ENCODE data around the gene LRRC8D. TPM values are rescaled to one million over a fixed set of nuclear protein-coding genes. Genes with fewer than 3 reads are reported as not detected.

LRRC8D gene
- total and polyA plus RNA-seq, 9 of the 15 experiments (the other 6 are each of a cell fraction or from before 2014, with no cell fraction given) = 3.4 to 53.9 (median 15.9) TPM

DNA sequence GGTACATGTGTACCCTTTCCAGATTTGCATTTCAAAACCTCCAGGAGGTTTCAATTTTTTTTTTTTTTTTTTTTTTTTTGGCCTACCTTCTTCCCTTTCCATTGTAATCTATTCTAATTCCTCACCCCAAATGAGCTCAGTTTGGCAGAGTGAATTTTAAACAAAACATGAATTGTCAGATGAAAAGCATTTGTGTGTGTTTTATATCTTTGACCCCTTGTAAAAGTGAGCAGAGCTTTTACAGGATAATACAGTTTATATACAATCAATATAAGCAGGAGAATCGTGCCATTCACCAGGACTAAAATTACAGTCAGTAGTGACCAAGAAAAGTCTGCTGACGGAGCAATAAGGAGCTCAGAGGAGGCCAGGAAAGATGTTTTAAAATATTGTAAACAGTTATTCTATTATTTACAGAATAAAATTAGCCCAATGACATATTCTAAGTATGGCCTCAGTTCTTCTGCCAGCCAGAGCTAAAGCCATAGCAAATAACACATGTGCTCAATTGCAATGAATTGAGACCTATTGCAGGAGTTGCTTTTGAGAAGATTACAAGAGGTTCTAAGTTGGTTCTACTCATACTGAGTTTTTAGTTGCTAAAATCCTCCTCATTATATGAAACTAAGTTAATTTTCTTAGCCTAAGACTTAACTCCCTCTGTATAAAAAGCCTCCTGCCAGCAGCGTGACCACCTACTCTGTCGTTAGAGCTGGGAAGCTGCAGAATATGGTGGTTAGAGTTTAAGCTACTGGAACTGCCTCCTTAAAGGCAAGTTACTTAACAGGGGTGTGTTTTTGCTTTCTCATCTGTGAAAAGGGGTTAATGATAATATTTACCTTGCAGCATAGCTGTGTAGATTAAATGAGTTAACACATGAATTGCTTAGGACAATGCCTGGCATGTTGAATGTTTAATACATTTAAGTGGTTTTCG lies 123.3 kb downstream of the LRRC8D start:
- BruUV-seq (replicated peaks) = no TSS peak
- no peaks in the 10 kb centered on the region for H3K9me1 ChIP-seq (ENCODE audit: control insufficient read depth, insufficient read depth, low read length)
- DNase-seq (ENCODE audit: extremely low read depth in 1 of 4, low spot score in 3 of 4) (no peak), ATAC-seq (no peak), FAIRE-seq (no peak)
- H3K27ac ChIP-seq (ENCODE audit: extremely low read depth, low read depth, low read length) = no peak overlapping the region
- ChIA-PET CTCF (ENCODE audit: low intra/inter-chr PET ratio) (no interaction called here), POLR2A (interaction anchor here (0.5 to 1.5 kb wide), 4 partner anchors 12 to 145 kb away, joined by 3 read pairs; no protein-coding TSS in a partner anchor)
- TF ChIP-seq, protein P1, sequence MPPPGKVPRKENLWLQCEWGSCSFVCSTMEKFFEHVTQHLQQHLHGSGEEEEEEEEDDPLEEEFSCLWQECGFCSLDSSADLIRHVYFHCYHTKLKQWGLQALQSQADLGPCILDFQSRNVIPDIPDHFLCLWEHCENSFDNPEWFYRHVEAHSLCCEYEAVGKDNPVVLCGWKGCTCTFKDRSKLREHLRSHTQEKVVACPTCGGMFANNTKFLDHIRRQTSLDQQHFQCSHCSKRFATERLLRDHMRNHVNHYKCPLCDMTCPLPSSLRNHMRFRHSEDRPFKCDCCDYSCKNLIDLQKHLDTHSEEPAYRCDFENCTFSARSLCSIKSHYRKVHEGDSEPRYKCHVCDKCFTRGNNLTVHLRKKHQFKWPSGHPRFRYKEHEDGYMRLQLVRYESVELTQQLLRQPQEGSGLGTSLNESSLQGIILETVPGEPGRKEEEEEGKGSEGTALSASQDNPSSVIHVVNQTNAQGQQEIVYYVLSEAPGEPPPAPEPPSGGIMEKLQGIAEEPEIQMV (tag; conservative IDR thresholded peaks at IDR 0.05; ENCODE audit: low read depth) = no peak
- 0 out of 2 replicates have a peak, but pooled peaks have one; percentile 25 for TF ChIP-seq ZNF316 (IDR thresholded peaks at IDR 0.05)
- in situ Hi-C loops (cut with MboI) (no loop called here), intact Hi-C loops (cut with micrococcal nuclease) (no loop called here)
- no peak overlapping the region for H3K4me2 ChIP-seq (ENCODE audit: insufficient read depth, low read length)
- peaks cover 4 to 33% of the 10 kb centered on the region in 2 experiments; a peak in 4 of 5 replicates for H3K4me1 ChIP-seq (replicated peaks in 1 of 2; ENCODE audit: control insufficient read depth in 2 of 2, insufficient read depth in 2 of 2, low read length in 2 of 2)
- H2AFZ ChIP-seq (ENCODE audit: low read depth, low read length) = peak overlapping the region; percentile 54
- WGBS (ENCODE audit: insufficient coverage, low coverage, missing lambda C conversion rate) = 62% methylated on average over 5 of the region's 5 CpGs
- H3K36me3 ChIP-seq (ENCODE audit: control insufficient read depth, insufficient read depth, low read length) = no peaks in the 10 kb centered on the region
- no peaks in the 10 kb centered on the region for H3K27me3 ChIP-seq (ENCODE audit: control insufficient read depth in 2 of 2, insufficient read depth in 2 of 2, low read length in 2 of 2)
- no peak overlapping the region for H3K4me3 ChIP-seq
- no peaks in the 10 kb centered on the region for H4K20me1 ChIP-seq (replicated peaks; ENCODE audit: control insufficient read depth, insufficient read depth, low read length)
- H3K79me2 ChIP-seq (ENCODE audit: control insufficient read depth, insufficient read depth, low read length) = no peaks in the 10 kb centered on the region
- H3K9me3 ChIP-seq (replicated peaks; ENCODE audit: control insufficient read depth, insufficient read depth, low read depth, low read length) = no peaks in the 10 kb centered on the region
- H3K9ac ChIP-seq (ENCODE audit: insufficient read depth in 1 of 2, low read depth in 2 of 2, low read length in 2 of 2) = no peak overlapping the region
